C4-2B (cell line): ENCODE results near the gene FAM13B.

Experiments
- ZFX ChIP-seq: fragments of 450-650 bp; IDR thresholded peaks from 2 replicates; pipeline ENCODE4 v1.6.1; 2017
- TF ChIP-seq, protein P1 (sequence below): fragments of 450-650 bp; conservative IDR thresholded peaks from 2 replicates; pipeline ENCODE4 v1.5.1; 2017; ENCODE audit warnings: mild to moderate bottlenecking

DNA sequence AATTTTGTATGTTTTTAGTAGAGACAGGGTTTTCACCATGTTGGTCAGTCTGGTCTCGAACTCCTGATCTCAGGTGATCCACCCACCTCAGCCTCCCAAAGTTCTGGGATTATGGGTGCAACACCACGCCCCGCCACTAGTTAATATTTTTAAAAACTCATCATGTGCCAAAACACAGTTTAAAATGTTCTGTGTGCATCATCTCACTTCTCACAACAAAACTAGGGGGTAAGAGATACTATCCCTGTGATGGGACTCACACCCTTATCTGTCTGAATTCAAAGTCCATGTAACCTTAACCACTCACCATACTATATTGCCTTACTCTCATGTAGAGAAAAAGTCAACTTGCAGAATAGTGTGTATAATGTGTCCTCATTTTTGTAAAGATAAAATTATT is 141.0 kb downstream of the FAM13B start:
- TF ChIP-seq, protein P1, sequence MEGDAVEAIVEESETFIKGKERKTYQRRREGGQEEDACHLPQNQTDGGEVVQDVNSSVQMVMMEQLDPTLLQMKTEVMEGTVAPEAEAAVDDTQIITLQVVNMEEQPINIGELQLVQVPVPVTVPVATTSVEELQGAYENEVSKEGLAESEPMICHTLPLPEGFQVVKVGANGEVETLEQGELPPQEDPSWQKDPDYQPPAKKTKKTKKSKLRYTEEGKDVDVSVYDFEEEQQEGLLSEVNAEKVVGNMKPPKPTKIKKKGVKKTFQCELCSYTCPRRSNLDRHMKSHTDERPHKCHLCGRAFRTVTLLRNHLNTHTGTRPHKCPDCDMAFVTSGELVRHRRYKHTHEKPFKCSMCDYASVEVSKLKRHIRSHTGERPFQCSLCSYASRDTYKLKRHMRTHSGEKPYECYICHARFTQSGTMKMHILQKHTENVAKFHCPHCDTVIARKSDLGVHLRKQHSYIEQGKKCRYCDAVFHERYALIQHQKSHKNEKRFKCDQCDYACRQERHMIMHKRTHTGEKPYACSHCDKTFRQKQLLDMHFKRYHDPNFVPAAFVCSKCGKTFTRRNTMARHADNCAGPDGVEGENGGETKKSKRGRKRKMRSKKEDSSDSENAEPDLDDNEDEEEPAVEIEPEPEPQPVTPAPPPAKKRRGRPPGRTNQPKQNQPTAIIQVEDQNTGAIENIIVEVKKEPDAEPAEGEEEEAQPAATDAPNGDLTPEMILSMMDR = peak; percentile 33; the same call in 1 of the 2 replicates
- TF ChIP-seq ZFX = no peak
